Activated CD4-positive, alpha-beta T cell treated with anti-CD3 and anti-CD28 coated beads for 36 hours (primary cell): ENCODE results near the gene NUDT14. TPM values are rescaled to one million over a fixed set of nuclear protein-coding genes. Genes with fewer than 3 reads are reported as not detected.

Source experiments
- ATAC-seq: fragments of 200-7000 bp; cut with Tn5 transposase; one replicate; pipeline ENCODE4 v1.10.0; 2021; ENCODE audit warnings: mild to moderate bottlenecking, moderate library complexity
- CTCF ChIA-PET: fragments of 350-600 bp; sonication (Branson Sonifier 250); formaldehyde crosslinking; loops from one replicate; lab custom pipeline; 2021; ENCODE audit warnings: antibody characterized with exemption; lab: Charles Lee
- POLR2A ChIA-PET: fragments of 350-600 bp; sonication (Branson Sonifier 250); formaldehyde crosslinking; loops from one replicate; lab custom pipeline; 2021; ENCODE audit warnings: antibody characterized with exemption, inconsistent platforms; lab: Charles Lee
- DNase-seq: peaks from one replicate; pipeline ENCODE4 v3.0.0-alpha.2; 2020
- H3K27ac Mint-ChIP-seq: one replicate; pipeline ENCODE4 v1.8.0; 2021; ENCODE audit warnings: mixed read lengths
- H3K27me3 Mint-ChIP-seq: one replicate; pipeline ENCODE4 v1.8.0; 2021; ENCODE audit warnings: mixed read lengths
- H3K36me3 Mint-ChIP-seq: one replicate; pipeline ENCODE4 v1.8.0; 2021; ENCODE audit warnings: low read depth, mixed read lengths
- H3K4me1 Mint-ChIP-seq: one replicate; pipeline ENCODE4 v1.8.0; 2021; ENCODE audit warnings: mixed read lengths
- H3K4me3 Mint-ChIP-seq: one replicate; pipeline ENCODE4 v1.8.0; 2021; ENCODE audit warnings: mild to moderate bottlenecking, moderate library complexity, mixed read lengths
- H3K9me3 Mint-ChIP-seq: one replicate; pipeline ENCODE4 v1.8.0; 2021; ENCODE audit warnings: low read depth, mixed read lengths
- intact Hi-C, 2 experiments: fragments of 100-400 bp; cut with DNase I in 1 of 2; cut with micrococcal nuclease in 1 of 2; formaldehyde crosslinking; loops; one replicate each; pipeline versions ENCODE4 v1.14.2 to v1.15.1; 2022 to 2024; cut with DNase I, micrococcal nuclease
- total RNA-seq, 2 experiments: library from RNA; stranded (reverse); gene quantifications; one replicate each; pipeline ENCODE4 v1.2.3, GENCODE V29; 2021

Gene NUDT14
- total RNA-seq, 2 experiments from 2014 or later = 12.3 to 13.5 TPM

GRCh38 chr14:105195522-105196264 is 14.6 kb upstream of the NUDT14 start:
- Mint-ChIP-seq H3K9me3 (no peaks in the 10 kb centered on the region), H3K4me3 (no peak overlapping the region), H3K27me3 (peaks cover 30% of the 10 kb centered on the region), H3K36me3 (no peaks in the 10 kb centered on the region), H3K4me1 (peaks cover 29% of the 10 kb centered on the region), H3K27ac (no peak overlapping the region)
- intact Hi-C loops = no loop called here
- DNase-seq = peak; percentile 45
- POLR2A ChIA-PET = no interaction called here
- CTCF ChIA-PET = interaction anchor here (0.6 to 1.8 kb wide), 4 partner anchors 13 to 1149 kb away, joined by 3 to 5 read pairs (median 4); no protein-coding TSS in a partner anchor
- ATAC-seq = no peak

GRCh38 chr14:105195051-105195450 is 13.9 kb upstream of the NUDT14 start:
- Mint-ChIP-seq H3K9me3 (no peaks in the 10 kb centered on the region), H3K27me3 (peaks cover 29% of the 10 kb centered on the region), H3K36me3 (no peaks in the 10 kb centered on the region), H3K4me1 (peaks cover 29% of the 10 kb centered on the region), H3K27ac (no peak overlapping the region), H3K4me3 (no peak overlapping the region)
- DNase-seq (no peak), ATAC-seq (no peak)
- intact Hi-C loops = no loop called here
- CTCF ChIA-PET = interaction anchor here (0.6 to 1.8 kb wide), 5 partner anchors 12 to 1148 kb away, joined by 3 to 5 read pairs (median 4); no protein-coding TSS in a partner anchor
- POLR2A ChIA-PET = no interaction called here

- H3K36me3 Mint-ChIP-seq = no peaks in the 10 kb centered on the region
- H3K27me3 Mint-ChIP-seq = peaks cover 25% of the 10 kb centered on the region
- no peaks in the 10 kb centered on the region for H3K9me3 Mint-ChIP-seq
- ATAC-seq (peak; percentile 62), DNase-seq (peak; percentile 78)
- CTCF ChIA-PET = interaction anchor here (0.7 to 1.8 kb wide), 7 partner anchors 9 to 219 kb away, joined by 3 to 5 read pairs (median 4); no protein-coding TSS in a partner anchor
- intact Hi-C loops = no loop called here
- H3K4me3 Mint-ChIP-seq = no peak overlapping the region
- H3K4me1 Mint-ChIP-seq = peaks cover 29% of the 10 kb centered on the region
- POLR2A ChIA-PET = interaction anchor here (0.6 kb wide), 1 partner anchor 277 kb away, joined by 3 read pairs; no protein-coding TSS in a partner anchor
- H3K27ac Mint-ChIP-seq = peak overlapping the region; percentile 10
These were observed 13.0 kb upstream of the NUDT14 start for GRCh38 chr14:105193916-105194782.

GRCh38 chr14:105192866-105193731 is 12.0 kb upstream of the NUDT14 start:
- Mint-ChIP-seq H3K27ac (peak overlapping the region; percentile 25), H3K4me1 (peaks cover 29% of the 10 kb centered on the region), H3K9me3 (no peaks in the 10 kb centered on the region), H3K27me3 (peaks cover 20% of the 10 kb centered on the region), H3K36me3 (no peaks in the 10 kb centered on the region), H3K4me3 (no peak overlapping the region)
- peak; percentile 63 for DNase-seq
- peak; percentile 64 for ATAC-seq
- ChIA-PET CTCF (interaction anchor here (1.0 to 1.6 kb wide), 4 partner anchors 10 to 89 kb away, joined by 3 to 5 read pairs (median 4); no protein-coding TSS in a partner anchor), POLR2A (no interaction called here)
- intact Hi-C loops = no loop called here

- DNase-seq (peak; percentile 67), ATAC-seq (no peak)
- no peaks in the 10 kb centered on the region for H3K36me3 Mint-ChIP-seq
- H3K27me3 Mint-ChIP-seq = peaks cover 2% of the 10 kb centered on the region
- CTCF ChIA-PET = interaction anchor here (1.0 to 1.2 kb wide), 2 partner anchors 16 to 97 kb away, joined by 3 to 6 read pairs; no protein-coding TSS in a partner anchor
- H3K9me3 Mint-ChIP-seq = no peaks in the 10 kb centered on the region
- H3K27ac Mint-ChIP-seq = no peak overlapping the region
- no peak overlapping the region for H3K4me3 Mint-ChIP-seq
- peaks cover 4% of the 10 kb centered on the region for H3K4me1 Mint-ChIP-seq
- intact Hi-C loops = loop anchor here (1.0 to 10.0 kb wide), 3 partner anchors 96 to 337 kb away; partner anchors contain the start of gene TMEM121 (in 1 of the 2)
- POLR2A ChIA-PET = no interaction called here
These were observed 6.9 kb upstream of the NUDT14 start for GRCh38 chr14:105187935-105188524.

- intact Hi-C loops = loop anchor here (5.0 to 10.0 kb wide), 2 partner anchors 95 to 338 kb away; partner anchors contain the start of gene TMEM121 (in 1 of the 2)
- Mint-ChIP-seq H3K9me3 (no peaks in the 10 kb centered on the region), H3K4me3 (no peak overlapping the region), H3K36me3 (no peaks in the 10 kb centered on the region), H3K4me1 (peaks cover 3% of the 10 kb centered on the region), H3K27ac (no peak overlapping the region), H3K27me3 (peaks cover 2% of the 10 kb centered on the region)
- CTCF ChIA-PET = no interaction called here
- POLR2A ChIA-PET = no interaction called here
- no peak for ATAC-seq
- no peak for DNase-seq
These were observed 6.0 kb upstream of the NUDT14 start for GRCh38 chr14:105187116-105187515.

- DNase-seq = no peak
- Mint-ChIP-seq H3K9me3 (no peaks in the 10 kb centered on the region), H3K4me3 (no peak overlapping the region), H3K36me3 (no peaks in the 10 kb centered on the region), H3K27ac (no peak overlapping the region), H3K4me1 (peaks cover 4% of the 10 kb centered on the region), H3K27me3 (peaks cover 2% of the 10 kb centered on the region)
- intact Hi-C loops = loop anchor here (5.0 to 10.0 kb wide), 2 partner anchors 94 to 339 kb away; partner anchors contain the start of gene TMEM121 (in 1 of the 2)
- CTCF ChIA-PET = no interaction called here
- ATAC-seq = no peak
- POLR2A ChIA-PET = no interaction called here
These were observed 4.9 kb upstream of the NUDT14 start for GRCh38 chr14:105185973-105186372.

- no peak overlapping the region for H3K4me3 Mint-ChIP-seq
- H3K27me3 Mint-ChIP-seq = peaks cover 2% of the 10 kb centered on the region
- CTCF ChIA-PET = interaction anchor here (1.1 kb wide), 1 partner anchor 9 kb away, joined by 4 read pairs; no protein-coding TSS in a partner anchor
- no peak overlapping the region for H3K27ac Mint-ChIP-seq
- H3K36me3 Mint-ChIP-seq = no peaks in the 10 kb centered on the region
- H3K9me3 Mint-ChIP-seq = no peaks in the 10 kb centered on the region
- DNase-seq (no peak), ATAC-seq (no peak)
- intact Hi-C loops = loop anchor here (5.0 to 10.0 kb wide), 2 partner anchors 93 to 340 kb away; partner anchors contain the start of gene TMEM121 (in 1 of the 2)
- POLR2A ChIA-PET = no interaction called here
- peaks cover 8% of the 10 kb centered on the region for H3K4me1 Mint-ChIP-seq
These were observed 3.9 kb upstream of the NUDT14 start for GRCh38 chr14:105185001-105185400.

- H3K9me3 Mint-ChIP-seq = no peaks in the 10 kb centered on the region
- intact Hi-C loops = loop anchor here in 1 of 2 experiments (5.0 to 10.0 kb wide), 2 partner anchors 207 to 340 kb away; partner anchors contain the start of genes AHNAK2 and TMEM121
- no peaks in the 10 kb centered on the region for H3K36me3 Mint-ChIP-seq
- no peak for ATAC-seq
- no peak overlapping the region for H3K27ac Mint-ChIP-seq
- CTCF ChIA-PET = interaction anchor here (1.1 kb wide), 1 partner anchor 8 kb away, joined by 4 read pairs; no protein-coding TSS in a partner anchor
- no peak overlapping the region for H3K4me3 Mint-ChIP-seq
- POLR2A ChIA-PET = no interaction called here
- H3K27me3 Mint-ChIP-seq = peaks cover 2% of the 10 kb centered on the region
- DNase-seq = no peak
- peaks cover 8% of the 10 kb centered on the region for H3K4me1 Mint-ChIP-seq
These were observed 3.3 kb upstream of the NUDT14 start for GRCh38 chr14:105184461-105184860.
